Activated naive CD4-positive, alpha-beta T cell treated with anti-CD3 and anti-CD28 coated beads, Interleukin-2, amount 50 U/mL, for 72 hours (primary cell): ENCODE data around the gene NOTCH2. TPM values are rescaled to one million over a fixed set of nuclear protein-coding genes. Genes with fewer than 3 reads are reported as not detected.

Experiments
- ATAC-seq, 2 donors: fragments of 150-1000 bp; cut with Tn5 transposase; 2 replicates each; pipeline ENCODE4 v1.10.0; 2021; ENCODE audit warnings: mild to moderate bottlenecking in 2 of 2, moderate library complexity in 2 of 2
- DNase-seq, 2 donors: peaks; one replicate each; pipeline ENCODE4 v3.0.0; 2021 to 2022; ENCODE audit warnings: low spot score in 2 of 2
- H3K27ac Mint-ChIP-seq, 2 donors: one replicate each; pipeline ENCODE4 v1.8.0; 2022; ENCODE audit warnings: mild to moderate bottlenecking in 2 of 2, mixed read lengths in 2 of 2
- H3K36me3 Mint-ChIP-seq, 2 donors: one replicate each; pipeline ENCODE4 v1.8.0; 2022; ENCODE audit warnings: mixed read lengths in 2 of 2
- H3K9me3 Mint-ChIP-seq, 2 donors: one replicate each; pipeline ENCODE4 v1.8.0; 2022; ENCODE audit warnings: mixed read lengths in 2 of 2
- total RNA-seq, 2 donors: library from RNA; stranded (reverse); gene quantifications; one replicate each; pipeline ENCODE4 v1.2.3, GENCODE V29; 2022

Gene NOTCH2
- total RNA-seq, 2 donors from 2014 or later = 42.6 to 79.6 TPM

DNA sequence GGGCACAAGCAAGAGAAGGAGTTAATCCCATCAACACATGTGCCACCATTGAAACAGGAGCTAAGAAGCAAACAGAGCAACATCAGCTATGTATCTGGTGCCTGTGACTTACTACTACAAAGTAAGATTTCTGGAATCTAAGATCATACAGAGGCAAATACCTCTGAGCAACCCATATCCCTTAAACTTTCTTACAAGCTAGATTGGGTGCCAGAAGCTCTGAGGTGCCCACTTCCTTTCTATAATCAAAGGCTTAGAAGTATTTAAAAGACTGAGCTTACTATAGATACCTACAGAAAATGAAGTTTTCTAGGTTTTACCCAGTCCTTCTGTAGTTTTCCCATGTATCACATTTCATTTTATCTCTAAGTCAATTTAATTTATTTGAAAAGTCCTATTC, 128.8 kb downstream of the NOTCH2 start:
- Mint-ChIP-seq H3K36me3 (peaks cover 9 to 22% of the 10 kb centered on the region in 2 donors), H3K27ac (no peak overlapping the region), H3K9me3 (no peaks in the 10 kb centered on the region)
- ATAC-seq (no peak), DNase-seq (no peak)

DNA sequence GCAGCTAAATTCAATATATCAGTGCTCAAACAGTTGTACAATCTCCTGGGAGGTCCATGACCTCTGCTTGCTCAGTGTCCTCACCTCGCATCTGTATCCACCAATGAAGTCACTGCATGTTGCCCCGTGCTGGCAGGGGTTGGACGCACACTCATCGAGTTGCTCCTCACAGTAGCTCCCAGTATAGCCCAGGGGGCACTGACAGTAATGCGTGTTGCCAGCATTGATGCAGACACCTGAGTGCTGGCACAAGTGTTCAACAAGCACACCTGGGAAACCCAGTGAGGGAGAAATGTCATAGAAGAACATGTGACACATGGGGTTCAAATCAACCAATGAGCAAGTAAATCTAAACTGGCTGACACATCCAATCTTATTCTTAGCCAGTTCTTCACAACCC, 132.3 kb downstream of the NOTCH2 start:
- ATAC-seq = no peak
- H3K27ac Mint-ChIP-seq = peak overlapping the region in 1 of 2 donors; percentile 31
- H3K36me3 Mint-ChIP-seq = peaks cover 43 to 47% of the 10 kb centered on the region in 2 donors
- DNase-seq = no peak
- H3K9me3 Mint-ChIP-seq = peaks cover 0 to 5% of the 10 kb centered on the region in 2 donors

GRCh38 chr1:119935915-119936314, 133.5 kb downstream of the NOTCH2 start:
- Mint-ChIP-seq H3K27ac (no peak overlapping the region), H3K9me3 (peaks cover 0 to 5% of the 10 kb centered on the region in 2 donors), H3K36me3 (peaks cover 39 to 47% of the 10 kb centered on the region in 2 donors)
- ATAC-seq (no peak), DNase-seq (no peak)

GRCh38 chr1:119935373-119935772, 134.1 kb downstream of the NOTCH2 start:
- no peak for DNase-seq
- Mint-ChIP-seq H3K27ac (peak overlapping the region in 1 of 2 donors; percentile 10), H3K36me3 (peaks cover 39 to 47% of the 10 kb centered on the region in 2 donors), H3K9me3 (peaks cover 0 to 5% of the 10 kb centered on the region in 2 donors)
- no peak for ATAC-seq

DNA sequence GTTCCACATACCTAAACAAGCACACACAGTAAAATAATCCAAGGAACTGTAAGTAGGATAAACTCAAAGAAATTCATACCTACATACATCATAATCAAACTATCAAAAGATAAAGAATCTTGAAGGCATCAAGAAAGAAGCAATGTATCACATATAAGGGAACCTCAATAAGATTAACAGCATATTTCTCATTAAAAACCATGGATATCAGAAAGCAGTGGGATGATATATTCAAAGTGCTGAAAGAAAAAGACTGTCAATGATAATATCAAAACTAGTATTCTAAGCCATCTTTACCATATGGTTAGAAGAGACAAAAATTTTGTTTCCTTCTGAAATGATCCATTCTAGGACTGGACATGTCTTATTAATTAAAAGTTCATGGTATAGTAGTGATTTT, 136.1 kb downstream of the NOTCH2 start:
- ATAC-seq (no peak), DNase-seq (no peak)
- H3K27ac Mint-ChIP-seq = no peak overlapping the region
- peaks cover 39 to 47% of the 10 kb centered on the region in 2 donors for H3K36me3 Mint-ChIP-seq
- peaks cover 0 to 5% of the 10 kb centered on the region in 2 donors for H3K9me3 Mint-ChIP-seq

- peaks cover 27 to 28% of the 10 kb centered on the region in 2 donors for H3K36me3 Mint-ChIP-seq
- no peak overlapping the region for H3K27ac Mint-ChIP-seq
- peaks cover 0 to 5% of the 10 kb centered on the region in 2 donors for H3K9me3 Mint-ChIP-seq
- no peak for ATAC-seq
- no peak for DNase-seq
Measured at GRCh38 chr1:119929643-119930315, 139.7 kb downstream of the NOTCH2 start.

- H3K36me3 Mint-ChIP-seq = peaks cover 6 to 23% of the 10 kb centered on the region in 2 donors
- DNase-seq (no peak), ATAC-seq (no peak)
- H3K9me3 Mint-ChIP-seq = no peaks in the 10 kb centered on the region
- peak overlapping the region in 1 of 2 donors; percentile 86 for H3K27ac Mint-ChIP-seq
Measured at GRCh38 chr1:119926553-119926952, 142.9 kb downstream of the NOTCH2 start.

- ATAC-seq = no peak
- DNase-seq = no peak
- Mint-ChIP-seq H3K27ac (peak overlapping the region; percentile 2 to 85), H3K36me3 (peaks cover 6 to 23% of the 10 kb centered on the region in 2 donors), H3K9me3 (no peaks in the 10 kb centered on the region)
Measured at GRCh38 chr1:119924948-119925898, 144.2 kb downstream of the NOTCH2 start.

DNA sequence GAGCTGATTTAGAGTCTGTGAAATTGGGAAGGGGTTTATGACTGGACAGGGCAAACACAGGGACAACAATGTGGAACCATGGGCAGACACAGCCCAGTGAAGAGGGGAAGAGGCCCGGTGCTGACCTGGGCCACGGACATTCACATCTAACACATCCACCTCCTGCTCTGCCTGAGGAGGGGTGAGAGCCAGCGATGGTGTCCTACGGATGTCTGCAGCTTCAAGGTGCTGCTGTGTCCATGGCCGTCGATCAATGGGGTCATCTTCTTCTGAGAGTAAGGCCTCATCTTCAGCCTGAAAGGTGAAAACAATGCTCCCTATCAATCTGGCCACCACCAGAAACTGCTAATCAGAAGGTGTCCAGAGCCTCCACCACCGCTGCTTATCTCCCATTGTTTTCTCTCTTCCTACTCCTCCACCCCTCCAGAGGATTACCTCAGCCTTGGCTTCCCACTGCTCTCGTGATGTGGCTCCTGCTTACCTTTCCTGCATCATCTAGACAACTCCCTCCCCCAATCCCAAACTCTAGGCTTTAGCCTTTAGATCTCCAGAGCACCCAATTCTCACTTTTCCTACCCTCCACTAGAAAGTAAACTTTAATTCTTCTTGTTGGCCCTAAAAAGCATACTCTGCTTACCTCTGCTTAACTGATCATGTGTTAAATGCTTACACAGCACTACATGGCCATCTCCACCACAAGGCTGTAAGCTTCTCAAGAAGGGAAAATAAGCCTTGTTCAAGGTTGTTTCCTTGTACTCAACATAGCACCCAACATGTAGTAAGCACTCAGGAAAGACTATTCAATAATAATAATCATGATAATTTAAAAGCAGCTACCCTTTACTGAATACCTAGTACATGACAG, 149.1 kb downstream of the NOTCH2 start:
- Mint-ChIP-seq H3K36me3 (peaks cover 19 to 26% of the 10 kb centered on the region in 2 donors), H3K9me3 (no peaks in the 10 kb centered on the region), H3K27ac (peak overlapping the region in 1 of 2 donors; percentile 57)
- DNase-seq (no peak), ATAC-seq (no peak)

GRCh38 chr1:119919241-119919640, 150.2 kb downstream of the NOTCH2 start:
- no peaks in the 10 kb centered on the region for H3K9me3 Mint-ChIP-seq
- H3K36me3 Mint-ChIP-seq = peaks cover 17 to 28% of the 10 kb centered on the region in 2 donors
- DNase-seq = no peak
- ATAC-seq = no peak
- no peak overlapping the region for H3K27ac Mint-ChIP-seq

DNA sequence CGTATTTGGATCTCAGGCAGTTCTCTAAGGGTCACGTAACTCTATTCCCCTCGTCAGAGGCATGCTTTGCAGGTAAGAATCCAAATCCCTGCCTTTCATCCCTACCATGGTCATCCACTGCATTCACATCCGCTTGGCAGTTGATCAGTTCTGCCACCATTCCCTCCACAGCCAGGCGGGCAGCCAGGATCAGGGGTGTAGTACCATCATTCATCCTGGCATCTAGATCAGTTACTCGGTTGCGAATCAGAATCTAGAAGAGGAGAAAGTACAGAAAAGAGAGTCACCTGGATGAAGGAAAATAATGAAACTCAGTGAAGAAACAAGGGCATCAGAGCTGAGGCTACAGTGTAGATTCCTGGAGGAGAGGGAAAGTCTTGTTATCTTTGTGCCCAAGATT, 151.2 kb downstream of the NOTCH2 start:
- Mint-ChIP-seq H3K36me3 (peaks cover 17 to 28% of the 10 kb centered on the region in 2 donors), H3K27ac (no peak overlapping the region), H3K9me3 (no peaks in the 10 kb centered on the region)
- DNase-seq (no peak), ATAC-seq (no peak)

DNA sequence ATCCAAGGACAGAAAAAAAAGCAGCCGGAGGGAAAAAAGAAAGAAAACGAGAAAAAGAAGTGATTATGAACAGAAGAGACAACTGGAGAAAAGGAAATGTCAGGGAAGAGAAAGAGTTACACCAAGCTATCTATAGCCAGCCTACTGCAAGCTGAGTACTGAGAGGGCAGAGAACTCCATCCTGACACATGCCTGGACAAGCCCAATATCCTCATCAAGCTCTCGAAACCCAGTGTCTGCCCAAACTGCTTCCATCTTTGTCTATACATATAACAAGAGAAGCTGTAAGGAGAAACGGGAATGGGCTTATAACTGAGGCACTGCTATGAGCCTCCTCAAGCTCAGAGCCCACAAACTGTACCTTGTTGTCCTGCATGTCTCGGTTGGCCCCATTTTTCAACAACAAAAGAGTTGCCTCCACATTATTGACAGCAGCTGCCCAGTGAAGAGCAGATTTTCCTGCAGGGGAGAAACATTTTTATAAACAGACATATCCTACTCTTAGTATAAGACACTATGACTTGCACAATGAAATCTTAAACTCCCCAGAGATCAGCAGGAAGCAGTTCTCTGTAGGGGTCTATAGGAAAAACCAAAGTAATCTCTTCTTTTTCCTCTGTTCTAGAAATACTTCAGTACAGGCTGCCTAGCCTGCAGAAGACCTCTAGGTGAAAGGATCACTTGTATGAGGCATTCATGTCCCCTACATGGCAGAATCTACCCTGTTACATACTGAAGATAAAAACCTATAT, 152.0 kb downstream of the NOTCH2 start:
- ATAC-seq (no peak), DNase-seq (no peak)
- H3K9me3 Mint-ChIP-seq = no peaks in the 10 kb centered on the region
- peaks cover 17 to 28% of the 10 kb centered on the region in 2 donors for H3K36me3 Mint-ChIP-seq
- peak overlapping the region; percentile 62 to 81 for H3K27ac Mint-ChIP-seq

GRCh38 chr1:119915517-119915916, 153.9 kb downstream of the NOTCH2 start:
- no peak for ATAC-seq
- H3K9me3 Mint-ChIP-seq = no peaks in the 10 kb centered on the region
- DNase-seq = no peak
- no peak overlapping the region for H3K27ac Mint-ChIP-seq
- peaks cover 17 to 22% of the 10 kb centered on the region in 2 donors for H3K36me3 Mint-ChIP-seq

GRCh38 chr1:119914071-119914470, 155.4 kb downstream of the NOTCH2 start:
- Mint-ChIP-seq H3K9me3 (no peaks in the 10 kb centered on the region), H3K27ac (no peak overlapping the region), H3K36me3 (peaks cover 17 to 22% of the 10 kb centered on the region in 2 donors)
- ATAC-seq (no peak), DNase-seq (no peak)

DNA sequence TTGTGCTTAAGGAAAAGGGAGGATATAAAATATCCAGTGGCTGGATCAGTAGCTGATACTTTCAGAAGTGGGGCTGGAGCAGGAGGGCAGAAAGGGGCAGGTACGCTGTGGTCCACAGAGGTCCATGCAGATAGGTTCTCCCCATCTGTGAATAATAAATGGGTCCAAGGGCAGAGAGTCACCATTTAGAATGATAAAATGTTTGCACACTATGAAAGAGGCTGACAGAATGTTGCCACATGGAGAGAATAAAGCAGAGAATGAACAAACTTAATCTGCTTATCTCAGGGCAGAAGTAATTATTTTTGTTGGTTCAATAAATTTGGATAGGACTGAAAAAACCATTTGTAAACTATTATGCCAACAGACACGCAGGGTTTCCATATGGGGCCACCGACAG, 156.5 kb downstream of the NOTCH2 start:
- no peak for DNase-seq
- Mint-ChIP-seq H3K9me3 (no peaks in the 10 kb centered on the region), H3K27ac (no peak overlapping the region), H3K36me3 (peaks cover 17 to 22% of the 10 kb centered on the region in 2 donors)
- ATAC-seq = no peak

- Mint-ChIP-seq H3K9me3 (no peaks in the 10 kb centered on the region), H3K27ac (no peak overlapping the region), H3K36me3 (peaks cover 17 to 19% of the 10 kb centered on the region in 2 donors)
- ATAC-seq (no peak), DNase-seq (no peak)
Measured at GRCh38 chr1:119911775-119912174, 157.7 kb downstream of the NOTCH2 start.
